NCI-H1417 treated with DMSO at 0.1 percent for 48 hours (cell line): Measurements from ENCODE around the gene FOSL1.
"Not testable (repeated sequence)": the region's sequence is repeated elsewhere in the genome, so short reads cannot be mapped to it uniquely, and the experiment has no call there.

Experiments used
- DNase-seq: peaks from one replicate; lab custom pipeline; 2025; lab: John Stamatoyannopoulos, UW

FOSL1 gene

DNA sequence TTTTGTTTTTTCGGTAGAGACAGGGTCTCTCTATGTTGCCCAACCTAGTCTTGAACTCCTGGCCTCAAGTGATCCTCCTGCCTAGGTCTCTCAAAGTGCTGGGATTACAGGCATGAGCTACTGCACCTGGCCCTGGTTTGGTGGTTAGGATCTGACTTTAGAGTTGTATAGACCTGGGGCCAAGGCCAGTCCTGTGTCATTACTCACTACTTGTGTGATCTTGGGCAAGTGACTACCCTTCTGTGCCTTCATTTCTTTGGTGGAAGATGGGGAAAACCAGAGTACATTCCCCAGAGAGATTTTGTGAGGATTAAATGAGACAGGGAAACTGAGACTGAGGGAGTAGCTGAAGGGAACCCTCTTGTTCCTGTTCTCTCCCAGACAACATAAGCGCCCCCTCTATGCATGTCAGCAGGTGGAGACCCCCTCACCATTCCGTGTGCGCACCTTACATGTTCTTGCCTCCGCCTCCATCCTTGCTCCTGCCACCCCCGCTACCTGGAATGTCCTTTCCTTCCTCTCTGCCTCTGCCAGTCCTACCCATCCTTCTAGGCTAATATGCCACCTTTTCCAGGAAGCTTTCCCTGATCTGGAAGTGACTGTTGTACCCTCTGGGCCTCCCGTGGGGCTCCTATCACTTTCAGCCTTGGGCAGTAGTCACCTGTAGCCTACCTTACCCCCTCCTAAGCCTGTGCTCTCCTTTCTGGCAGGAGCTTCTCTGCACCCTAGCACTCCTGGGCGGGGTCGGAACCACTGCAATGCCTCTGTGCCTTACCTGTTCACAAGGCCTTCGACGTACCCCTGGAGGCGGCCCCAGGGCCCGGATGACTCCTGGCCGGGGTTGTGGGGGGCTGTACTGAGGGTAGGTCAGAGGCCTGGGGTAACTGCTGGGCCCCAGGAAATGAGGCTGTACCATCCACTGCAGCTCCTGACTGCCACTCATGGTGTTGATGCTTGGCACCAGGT, 3.9 kb downstream of the FOSL1 start:
- no peak for DNase-seq

DNA sequence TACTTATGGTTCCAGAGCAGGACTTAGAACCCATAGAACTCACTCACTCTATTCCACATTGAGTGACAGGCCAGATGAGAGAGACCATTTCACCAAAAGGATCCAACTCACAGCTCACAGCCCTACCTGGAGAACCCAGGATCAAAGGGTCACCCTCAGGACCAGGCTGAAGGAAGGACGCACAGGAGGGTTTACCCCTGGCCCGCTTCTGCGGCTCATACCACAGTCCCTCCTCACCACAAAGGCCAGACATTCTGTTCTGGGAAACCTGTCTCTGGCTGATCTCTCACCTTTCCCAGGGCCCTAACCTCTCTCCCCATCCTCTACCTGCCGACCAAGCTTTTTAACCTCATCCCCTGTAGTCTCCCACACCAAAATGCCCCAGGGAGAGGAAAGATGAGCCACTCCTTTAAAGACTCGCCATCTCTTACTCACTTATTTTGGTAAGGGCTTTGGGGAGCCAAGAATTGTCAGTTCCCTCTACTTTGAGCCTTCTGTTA, 4.7 kb downstream of the FOSL1 start:
- DNase-seq = no peak

DNA sequence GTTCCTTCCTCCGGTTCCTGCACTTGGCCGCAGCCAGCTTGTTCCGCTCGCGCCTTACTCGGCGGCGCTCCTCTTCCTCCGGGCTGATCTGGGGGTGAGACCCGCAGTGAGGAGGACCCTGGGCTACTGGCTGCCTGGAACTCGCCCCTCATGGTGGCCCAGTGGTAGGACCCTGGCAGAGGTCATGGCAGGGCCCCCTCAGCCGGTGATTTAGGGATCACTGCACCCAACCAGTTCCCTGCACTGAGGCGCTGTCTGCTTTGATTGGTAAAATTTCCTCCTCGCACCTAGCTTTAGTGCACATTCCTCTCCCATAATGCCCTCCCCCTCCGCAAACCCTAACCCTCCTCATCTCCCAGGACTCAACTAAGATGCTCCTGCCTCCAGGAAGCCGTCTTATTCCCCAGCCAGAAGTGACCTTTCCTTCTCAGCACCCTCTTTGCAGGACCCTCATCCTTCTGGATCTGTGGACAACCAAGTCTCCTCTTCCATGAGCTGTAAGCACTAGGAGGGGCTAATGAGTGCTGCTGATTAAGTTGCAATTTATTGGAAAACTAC, 6.1 kb downstream of the FOSL1 start:
- no peak for DNase-seq

DNA sequence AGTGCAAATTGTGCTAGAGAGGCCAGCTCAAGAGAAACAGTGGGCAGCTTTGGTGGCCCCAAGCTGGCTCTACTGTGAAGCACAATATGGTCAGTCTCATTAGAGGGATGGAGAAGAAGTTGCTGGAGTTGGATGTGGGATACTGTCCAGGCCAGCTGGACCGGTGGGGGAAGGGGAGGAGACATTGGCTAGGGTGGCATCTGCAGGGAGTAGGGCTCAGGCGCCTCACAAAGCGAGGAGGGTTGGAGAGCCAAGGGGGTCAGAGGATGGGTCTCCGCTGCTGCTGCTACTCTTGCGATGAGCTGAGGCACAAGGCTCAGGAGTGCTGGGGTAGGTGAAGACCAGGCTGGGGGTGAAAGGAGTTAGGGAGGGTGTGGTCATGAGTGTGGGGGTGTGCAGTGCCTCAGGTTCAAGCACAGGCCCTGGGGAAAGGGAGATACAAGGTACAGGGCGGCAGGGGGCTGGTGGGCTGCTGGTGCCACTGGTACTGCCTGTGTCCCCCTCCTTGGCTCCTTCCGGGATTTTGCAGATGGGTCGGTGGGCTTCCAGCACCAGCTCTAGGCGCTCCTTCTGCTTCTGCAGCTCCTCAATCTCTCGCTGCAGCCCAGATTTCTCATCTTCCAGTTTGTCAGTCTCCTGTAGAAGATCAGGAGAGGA, 7.4 kb downstream of the FOSL1 start:
- DNase-seq = no peak

DNA sequence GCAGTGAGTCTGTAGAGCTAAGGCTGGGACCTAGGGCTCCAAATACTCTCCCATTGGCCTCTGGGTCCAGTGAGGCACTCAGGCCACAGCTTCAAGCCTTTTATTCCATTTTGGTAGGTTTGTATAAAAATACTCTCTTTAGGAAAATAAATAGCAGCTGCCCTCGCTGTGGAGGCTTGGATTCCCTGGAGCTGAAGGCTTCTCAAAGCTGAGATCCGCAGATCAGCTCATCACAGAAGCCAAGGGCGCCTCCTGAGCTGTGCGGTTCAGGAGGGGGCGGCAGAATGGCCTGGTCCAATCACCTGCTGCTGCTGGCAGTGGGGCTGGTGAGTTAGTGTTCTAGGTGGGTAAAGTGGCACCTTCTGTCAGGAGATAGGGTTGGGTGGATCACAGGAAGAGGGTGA, 8.0 kb downstream of the FOSL1 start:
- DNase-seq = not testable (repeated sequence)

DNA sequence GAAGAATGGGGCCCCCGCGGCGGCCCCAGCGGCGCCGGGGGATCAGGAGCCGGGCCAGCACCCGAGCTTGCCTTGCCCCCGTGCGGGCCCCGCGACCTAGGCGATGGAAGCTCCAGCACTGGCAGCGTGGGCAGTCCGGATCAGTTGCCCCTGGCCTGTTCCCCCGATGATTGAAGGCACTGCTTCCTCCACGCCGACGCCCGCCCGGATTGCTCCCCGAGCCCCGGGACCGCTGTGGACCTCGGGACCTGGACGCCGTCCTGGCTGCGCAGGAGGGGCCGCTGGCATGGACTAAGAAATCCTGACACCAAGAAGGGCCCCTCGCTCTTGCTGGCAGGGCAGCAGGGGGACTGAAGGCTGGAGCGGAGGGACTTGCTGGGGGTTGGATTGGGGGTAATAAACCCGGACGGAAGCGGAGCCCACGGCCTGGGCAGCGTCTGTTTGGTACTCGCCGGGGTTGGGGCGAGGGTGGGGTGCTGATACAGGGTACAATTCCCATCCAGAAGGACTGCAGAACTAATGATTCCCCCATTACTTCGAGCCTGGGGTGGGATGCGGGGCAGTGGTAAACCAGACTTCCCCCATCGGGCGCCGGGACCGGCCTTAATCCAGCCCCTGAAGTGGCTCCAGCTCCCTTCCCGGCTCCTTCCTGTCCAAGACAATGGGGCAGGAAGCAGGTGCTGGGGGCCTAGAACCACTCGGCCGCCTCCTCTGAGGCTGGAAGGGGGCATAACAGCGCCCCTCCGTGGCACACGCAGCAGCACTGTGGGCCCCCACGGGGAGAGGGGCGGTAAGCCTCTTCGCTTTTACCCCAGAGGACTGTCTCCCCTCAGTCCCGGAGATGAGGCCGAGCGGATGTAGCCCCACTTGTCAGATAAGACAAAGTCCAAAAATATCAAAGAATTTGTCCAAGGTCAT, 8.7 kb downstream of the FOSL1 start:
- DNase-seq = no peak

DNA sequence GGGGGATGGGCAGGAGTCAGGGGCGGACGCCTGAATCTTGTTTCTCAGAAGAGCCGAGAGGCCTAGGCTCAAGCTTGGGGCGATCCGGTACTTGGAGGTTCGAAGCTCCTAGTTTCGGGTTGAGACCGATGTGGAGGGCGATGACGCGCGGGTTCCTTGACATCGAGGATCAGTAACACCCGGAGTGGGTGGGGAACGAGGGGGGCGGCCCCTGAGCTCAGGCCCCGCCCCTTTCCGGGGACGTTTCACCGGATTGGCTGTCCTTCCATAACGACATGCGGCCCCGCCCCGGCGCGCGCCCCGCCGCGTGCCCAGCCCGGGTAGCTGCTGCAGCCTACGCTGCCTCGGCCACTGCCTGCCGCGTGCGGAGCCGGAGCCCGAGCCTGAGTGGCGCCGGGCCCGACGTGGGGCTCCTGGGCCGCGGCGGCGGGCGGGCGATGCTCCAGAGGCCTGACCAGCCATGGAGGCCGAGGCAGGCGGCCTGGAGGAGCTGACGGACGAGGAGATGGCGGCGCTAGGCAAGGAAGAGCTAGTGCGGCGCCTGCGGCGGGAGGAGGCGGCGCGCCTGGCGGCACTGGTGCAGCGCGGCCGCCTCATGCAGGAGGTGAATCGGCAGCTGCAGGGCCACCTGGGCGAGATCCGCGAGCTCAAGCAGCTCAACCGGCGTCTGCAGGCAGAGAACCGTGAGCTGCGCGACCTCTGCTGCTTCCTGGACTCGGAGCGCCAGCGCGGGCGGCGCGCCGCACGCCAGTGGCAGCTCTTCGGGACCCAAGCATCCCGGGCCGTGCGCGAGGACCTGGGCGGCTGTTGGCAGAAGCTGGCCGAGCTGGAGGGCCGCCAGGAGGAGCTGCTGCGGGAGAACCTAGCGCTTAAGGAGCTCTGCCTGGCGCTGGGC, 9.6 kb downstream of the FOSL1 start, which contains the start of gene CCDC85B:
CCDC85B (plus strand) TSS at position 350 of the 895 bp plus-strand sequence; CDS start at position 461, 111 bp downstream.
- DNase-seq = peak; percentile 88

DNA sequence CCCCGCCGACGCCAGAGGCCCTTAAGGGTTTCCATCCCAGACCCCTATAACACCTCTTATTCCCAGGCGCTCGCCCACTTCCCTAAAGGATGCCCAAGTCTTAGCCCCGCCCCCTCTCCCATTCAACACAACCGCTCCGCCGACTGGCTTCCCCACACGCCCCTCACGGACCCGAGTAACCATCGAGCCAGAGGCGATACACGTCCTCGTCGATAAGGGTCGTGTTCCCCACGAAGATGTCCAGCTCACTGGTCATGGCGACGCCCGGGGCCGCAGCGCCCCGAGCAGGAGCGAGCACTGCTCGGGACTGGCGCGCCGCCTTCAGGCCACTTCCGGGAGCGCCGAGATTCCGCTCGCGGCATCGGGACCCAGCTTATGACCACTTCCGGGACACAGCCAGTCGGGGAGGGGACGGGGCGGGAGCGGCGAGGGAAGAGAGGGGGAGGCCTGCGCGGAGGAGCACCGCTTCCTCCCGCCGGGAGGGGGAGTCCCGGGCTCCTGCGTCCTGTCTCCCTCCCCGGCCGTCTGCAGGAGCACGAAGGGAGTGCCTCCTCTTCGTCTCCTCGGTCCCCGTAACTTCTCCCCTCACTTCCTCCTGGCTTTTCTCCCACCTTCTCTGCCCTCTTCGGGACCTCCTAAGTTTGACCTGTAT, 11.9 kb downstream of the FOSL1 start, which contains the start of gene FIBP:
FIBP (minus strand) TSS at position 309 of the 652 bp plus-strand sequence; CDS start at position 256, 53 bp downstream.
- peak; percentile 70 for DNase-seq

DNA sequence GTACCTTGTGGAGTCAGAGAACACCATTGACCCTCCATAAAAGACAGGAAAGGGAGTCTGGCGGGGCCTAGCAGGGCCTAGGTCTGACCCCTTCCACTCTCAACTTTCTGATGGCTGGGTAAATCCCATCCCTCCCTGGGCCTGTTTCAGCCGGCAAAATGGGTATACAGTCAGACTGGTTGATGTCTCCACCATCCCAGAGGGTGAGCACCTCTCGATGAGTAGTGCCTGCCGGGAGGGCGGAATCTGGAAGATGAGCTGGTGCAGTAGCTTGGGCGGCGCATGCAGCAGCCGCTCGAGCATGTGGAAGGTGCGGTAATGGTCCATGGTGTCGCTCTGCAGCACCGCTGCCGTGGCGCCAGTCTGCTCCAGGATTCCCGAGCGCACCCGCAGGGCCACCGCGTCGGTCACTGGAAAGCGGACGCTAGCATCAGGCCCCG, 12.4 kb downstream of the FOSL1 start:
- DNase-seq = no peak

DNA sequence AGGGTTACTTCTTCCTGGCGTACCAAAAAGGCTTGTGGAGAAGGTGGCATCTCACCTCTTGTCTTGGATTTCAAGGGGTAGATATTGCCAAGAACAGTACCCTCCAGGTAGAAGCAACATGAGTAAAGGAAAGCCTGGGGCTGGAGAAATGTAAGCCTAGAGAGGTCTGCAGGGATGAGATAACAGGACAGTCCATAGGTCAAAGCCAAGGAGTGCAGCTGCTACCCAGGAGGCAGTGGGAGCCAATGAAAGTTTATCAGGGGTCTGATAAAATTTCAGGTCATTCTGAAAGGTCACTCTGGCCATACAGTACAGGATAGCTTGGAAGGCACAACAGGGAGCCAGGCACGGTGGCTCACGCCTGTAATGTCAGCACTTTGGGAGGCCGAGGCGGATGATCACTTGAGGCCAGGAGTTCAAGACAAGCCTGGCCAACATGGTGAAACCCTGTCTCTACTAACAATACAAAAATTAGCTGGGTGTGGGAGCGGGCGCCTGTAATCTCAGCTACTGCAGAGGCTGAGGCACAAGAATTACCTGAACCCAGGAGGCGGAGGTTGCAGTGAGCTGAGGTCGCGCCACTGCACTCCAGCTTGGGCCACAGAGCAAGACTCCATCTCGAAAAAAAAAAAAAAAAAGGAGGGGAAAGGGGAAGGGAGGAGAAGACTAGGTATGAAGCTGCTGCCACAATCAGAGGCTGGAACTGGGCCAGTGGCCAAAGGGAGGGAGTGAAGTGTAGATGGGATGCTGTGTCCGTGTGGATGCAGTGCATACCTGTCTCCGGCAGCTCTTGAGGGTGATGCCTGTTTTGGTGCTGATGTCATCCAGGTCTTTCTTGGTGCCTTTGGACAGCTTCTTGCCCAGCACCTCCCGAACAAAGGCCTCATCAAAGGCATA, 13.1 kb downstream of the FOSL1 start:
- DNase-seq = no peak

DNA sequence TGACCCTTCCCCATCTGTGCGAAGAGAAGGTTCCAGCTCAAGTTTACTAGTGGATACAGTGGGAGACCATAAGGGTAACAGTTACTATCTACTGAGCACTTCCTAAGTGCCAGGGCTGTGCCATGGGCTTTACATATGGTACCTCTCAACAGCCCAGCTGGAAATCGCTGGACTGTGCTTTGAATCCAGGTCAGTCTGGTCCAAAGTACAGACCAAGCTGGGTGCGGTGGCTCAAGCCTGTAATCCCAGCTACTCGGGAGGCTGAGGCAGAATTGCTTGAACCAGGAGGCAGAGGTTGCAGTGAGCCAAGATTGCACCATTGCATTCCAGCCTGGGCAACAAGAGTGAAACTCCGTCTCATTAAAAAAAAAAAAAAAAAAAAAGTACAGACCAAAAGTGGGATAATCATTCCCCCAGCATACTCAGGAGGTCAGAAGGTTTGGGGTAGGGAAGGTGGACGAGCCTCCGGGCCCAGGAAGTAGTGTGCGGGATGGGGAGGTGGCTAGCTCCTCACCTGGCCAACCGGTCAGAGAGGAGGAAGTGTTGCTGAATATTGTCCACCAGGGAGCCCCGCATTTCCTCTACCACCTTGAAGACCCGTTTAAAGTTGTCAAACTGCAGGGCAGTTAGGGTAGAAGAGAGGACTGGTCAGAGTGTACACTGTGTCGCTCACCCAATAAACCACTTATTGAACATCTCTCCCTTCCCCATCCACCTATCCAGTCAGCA, 14.2 kb downstream of the FOSL1 start:
- no peak for DNase-seq

DNA sequence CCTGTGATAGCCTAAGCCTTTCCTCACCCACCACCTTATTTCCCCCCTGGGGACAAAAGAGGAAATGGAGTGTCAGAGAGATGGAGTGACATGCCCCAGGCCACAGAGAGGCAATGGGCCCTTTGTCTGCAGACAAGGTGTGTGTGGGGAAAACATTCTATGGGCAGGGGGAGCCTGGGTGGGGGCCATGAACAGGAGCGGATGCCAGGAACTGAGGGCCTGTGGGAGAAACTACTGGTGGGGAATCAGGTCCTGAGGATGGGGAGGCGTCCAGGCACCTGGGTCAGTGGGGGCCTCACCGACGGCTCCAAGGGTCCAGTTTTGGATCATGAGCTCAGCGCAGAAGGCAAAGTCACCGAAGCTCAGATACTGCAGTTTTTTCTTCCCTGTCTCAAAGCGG, 15.0 kb downstream of the FOSL1 start:
- no peak for DNase-seq

DNA sequence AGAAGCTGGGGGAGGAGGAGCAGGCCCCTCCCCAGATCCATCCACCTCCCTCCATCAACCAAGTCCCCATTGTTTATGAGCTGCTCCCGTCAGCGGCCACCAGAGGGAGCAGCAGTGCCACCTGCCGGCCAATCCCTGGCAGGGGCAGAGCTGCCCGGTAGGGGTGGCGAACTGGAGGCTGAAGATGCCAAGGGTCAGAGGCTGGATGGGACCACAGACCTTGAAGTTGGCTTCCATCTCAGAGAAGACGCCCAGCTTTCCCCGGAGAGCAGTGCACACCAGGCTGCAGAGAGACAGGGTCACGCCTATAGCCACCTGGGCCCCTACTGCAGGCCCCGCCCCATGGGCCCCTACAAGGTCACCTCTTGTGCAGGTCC, 15.5 kb downstream of the FOSL1 start:
- DNase-seq = peak; percentile 37

DNA sequence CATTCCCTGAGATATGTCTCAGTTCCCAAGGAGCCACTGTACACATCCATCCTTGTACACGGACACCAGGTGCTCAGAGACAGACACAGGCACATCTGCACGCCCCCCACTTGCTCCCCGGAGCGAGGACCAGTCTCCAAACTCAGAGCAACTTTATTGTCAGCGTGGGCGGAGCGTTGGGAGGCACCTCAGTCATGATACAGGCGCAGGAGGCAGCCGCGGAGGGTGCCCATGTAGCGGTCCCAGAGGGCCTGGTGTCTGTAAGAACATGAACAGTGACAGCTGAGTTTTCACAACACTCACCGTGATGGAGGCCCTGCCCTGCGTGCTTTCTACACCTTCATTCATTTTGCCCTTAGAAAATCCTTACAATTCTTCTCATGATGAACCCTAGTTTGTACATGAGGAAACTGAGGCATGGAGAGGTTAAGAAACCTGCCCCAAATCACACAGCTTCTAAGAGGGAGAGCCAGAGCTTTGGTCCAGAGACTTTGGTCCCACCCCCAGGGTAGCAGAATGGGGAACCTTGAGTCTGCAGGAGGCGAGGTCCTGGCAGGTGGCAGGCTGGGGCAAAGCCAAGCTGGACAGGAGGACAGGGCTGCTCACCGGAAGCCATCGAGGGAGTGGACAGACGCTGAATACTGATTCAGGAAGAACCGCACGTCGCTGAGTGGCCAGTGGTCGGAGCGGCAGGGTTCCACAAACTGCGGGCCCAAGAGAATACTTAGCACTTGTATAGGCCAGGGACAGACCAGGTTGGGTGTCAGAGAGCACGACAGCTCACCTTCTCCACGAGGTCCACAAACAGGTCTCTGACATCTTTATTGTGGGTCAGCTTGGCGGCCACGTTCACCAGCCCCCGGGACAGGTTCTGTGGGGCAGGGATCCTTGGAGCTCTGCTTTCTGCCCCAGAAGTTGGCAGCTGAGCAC, 16.1 kb downstream of the FOSL1 start:
- no peak for DNase-seq

DNA sequence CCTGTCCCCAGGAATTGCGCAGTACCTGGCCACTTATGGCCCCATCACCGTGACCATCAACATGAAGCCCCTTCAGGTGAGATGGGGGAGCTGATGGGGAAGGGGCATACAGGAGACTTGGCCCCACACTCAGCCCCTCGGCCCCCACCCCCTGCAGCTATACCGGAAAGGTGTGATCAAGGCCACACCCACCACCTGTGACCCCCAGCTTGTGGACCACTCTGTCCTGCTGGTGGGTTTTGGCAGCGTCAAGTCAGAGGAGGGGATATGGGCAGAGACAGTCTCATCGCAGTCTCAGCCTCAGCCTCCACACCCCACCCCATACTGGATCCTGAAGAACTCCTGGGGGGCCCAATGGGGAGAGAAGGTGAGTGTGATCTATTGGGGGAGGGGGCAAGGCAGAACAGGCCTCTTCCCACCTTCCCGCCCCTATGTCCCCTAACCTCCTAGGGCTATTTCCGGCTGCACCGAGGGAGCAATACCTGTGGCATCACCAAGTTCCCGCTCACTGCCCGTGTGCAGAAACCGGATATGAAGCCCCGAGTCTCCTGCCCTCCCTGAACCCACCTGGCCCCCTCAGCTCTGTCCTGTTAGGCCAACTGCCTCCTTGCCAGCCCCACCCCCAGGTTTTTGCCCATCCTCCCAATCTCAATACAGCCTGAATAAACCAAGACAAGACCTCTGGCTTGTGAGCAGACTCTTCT, 17.0 kb downstream of the FOSL1 start:
- DNase-seq = no peak
